Activated CD4-positive, alpha-beta memory T cell treated with anti-CD3 and anti-CD28 coated beads, Interleukin-2, amount 10 ng/mL, durations not matched to agents 7 days and 5 days (primary cell): ENCODE data around the gene SEMA3A. TPM values are rescaled to one million over a fixed set of nuclear protein-coding genes. Genes with fewer than 3 reads are reported as not detected.
"Not testable (repeated sequence)": the region's sequence is repeated elsewhere in the genome, so short reads cannot be mapped to it uniquely, and the experiment has no call there.

Experiments used
- CTCF ChIA-PET: fragments of 350-600 bp; sonication (Branson Sonifier 250); formaldehyde crosslinking; loops from one replicate; lab custom pipeline; 2021; ENCODE audit warnings: antibody characterized with exemption, inconsistent platforms; lab: Charles Lee
- POLR2A ChIA-PET: fragments of 350-600 bp; sonication (Branson Sonifier 250); formaldehyde crosslinking; loops from one replicate; lab custom pipeline; 2021; ENCODE audit warnings: antibody characterized with exemption; lab: Charles Lee
- DNase-seq: peaks from one replicate; pipeline ENCODE4 v3.0.0-alpha.2; 2020
- H3K27ac Mint-ChIP-seq: one replicate; pipeline ENCODE4 v1.8.0; 2021; ENCODE audit warnings: mild to moderate bottlenecking, mixed read lengths
- H3K27me3 Mint-ChIP-seq: one replicate; pipeline ENCODE4 v1.8.0; 2021; ENCODE audit warnings: mixed read lengths
- H3K36me3 Mint-ChIP-seq: one replicate; pipeline ENCODE4 v1.8.0; 2021; ENCODE audit warnings: low read depth, mixed read lengths
- H3K4me1 Mint-ChIP-seq: one replicate; pipeline ENCODE4 v1.8.0; 2021; ENCODE audit warnings: mixed read lengths
- H3K4me3 Mint-ChIP-seq: one replicate; pipeline ENCODE4 v1.8.0; 2021; ENCODE audit warnings: mild to moderate bottlenecking, mixed read lengths
- H3K9me3 Mint-ChIP-seq: one replicate; pipeline ENCODE4 v1.8.0; 2021; ENCODE audit warnings: mixed read lengths
- total RNA-seq, 2 experiments: library from RNA; stranded (reverse); gene quantifications; one replicate each; pipeline ENCODE4 v1.2.3, GENCODE V29; 2021

The SEMA3A gene
- total RNA-seq, 2 experiments from 2014 or later = 0.30 to 0.38 TPM

- Mint-ChIP-seq H3K36me3 (no peaks in the 10 kb centered on the region), H3K4me1 (peaks cover 3% of the 10 kb centered on the region), H3K27ac (no peak overlapping the region), H3K4me3 (no peak overlapping the region), H3K27me3 (no peaks in the 10 kb centered on the region), H3K9me3 (no peaks in the 10 kb centered on the region)
- DNase-seq = no peak
- POLR2A ChIA-PET = no interaction called here
- CTCF ChIA-PET = no interaction called here
Observed at GRCh38 chr7:84081973-84082522, 112.5 kb downstream of the SEMA3A start.

- no peaks in the 10 kb centered on the region for H3K9me3 Mint-ChIP-seq
- H3K27ac Mint-ChIP-seq = no peak overlapping the region
- DNase-seq = no peak
- no peaks in the 10 kb centered on the region for H3K36me3 Mint-ChIP-seq
- no peaks in the 10 kb centered on the region for H3K27me3 Mint-ChIP-seq
- peaks cover 3% of the 10 kb centered on the region for H3K4me1 Mint-ChIP-seq
- ChIA-PET CTCF (no interaction called here), POLR2A (no interaction called here)
- H3K4me3 Mint-ChIP-seq = no peak overlapping the region
Observed at GRCh38 chr7:84077336-84077735, 117.3 kb downstream of the SEMA3A start.

- no peaks in the 10 kb centered on the region for H3K27me3 Mint-ChIP-seq
- no peak overlapping the region for H3K27ac Mint-ChIP-seq
- H3K9me3 Mint-ChIP-seq = no peaks in the 10 kb centered on the region
- POLR2A ChIA-PET = no interaction called here
- H3K4me3 Mint-ChIP-seq = no peak overlapping the region
- no peaks in the 10 kb centered on the region for H3K36me3 Mint-ChIP-seq
- CTCF ChIA-PET = no interaction called here
- no peaks in the 10 kb centered on the region for H3K4me1 Mint-ChIP-seq
- DNase-seq = no peak
Observed at GRCh38 chr7:84076219-84076618, 118.4 kb downstream of the SEMA3A start.

GRCh38 chr7:84073186-84073875 lies 121.3 kb downstream of the SEMA3A start:
- H3K27ac Mint-ChIP-seq = no peak overlapping the region
- no peaks in the 10 kb centered on the region for H3K36me3 Mint-ChIP-seq
- H3K9me3 Mint-ChIP-seq = no peaks in the 10 kb centered on the region
- H3K4me3 Mint-ChIP-seq = no peak overlapping the region
- H3K4me1 Mint-ChIP-seq = no peaks in the 10 kb centered on the region
- H3K27me3 Mint-ChIP-seq = no peaks in the 10 kb centered on the region
- CTCF ChIA-PET = no interaction called here
- POLR2A ChIA-PET = no interaction called here
- no peak for DNase-seq

GRCh38 chr7:84070770-84071169 lies 123.8 kb downstream of the SEMA3A start:
- no peak for DNase-seq
- no peak overlapping the region for H3K27ac Mint-ChIP-seq
- no peaks in the 10 kb centered on the region for H3K36me3 Mint-ChIP-seq
- H3K9me3 Mint-ChIP-seq = no peaks in the 10 kb centered on the region
- CTCF ChIA-PET = no interaction called here
- H3K27me3 Mint-ChIP-seq = no peaks in the 10 kb centered on the region
- H3K4me3 Mint-ChIP-seq = no peak overlapping the region
- H3K4me1 Mint-ChIP-seq = no peaks in the 10 kb centered on the region
- POLR2A ChIA-PET = no interaction called here

GRCh38 chr7:84069999-84070500 lies 124.5 kb downstream of the SEMA3A start:
- H3K4me3 Mint-ChIP-seq = no peak overlapping the region
- no peaks in the 10 kb centered on the region for H3K9me3 Mint-ChIP-seq
- ChIA-PET CTCF (no interaction called here), POLR2A (no interaction called here)
- H3K4me1 Mint-ChIP-seq = no peaks in the 10 kb centered on the region
- no peak for DNase-seq
- H3K27me3 Mint-ChIP-seq = no peaks in the 10 kb centered on the region
- H3K36me3 Mint-ChIP-seq = no peaks in the 10 kb centered on the region
- H3K27ac Mint-ChIP-seq = no peak overlapping the region

- ChIA-PET POLR2A (no interaction called here), CTCF (no interaction called here)
- DNase-seq = no peak
- no peaks in the 10 kb centered on the region for H3K4me1 Mint-ChIP-seq
- no peaks in the 10 kb centered on the region for H3K9me3 Mint-ChIP-seq
- no peak overlapping the region for H3K4me3 Mint-ChIP-seq
- H3K27ac Mint-ChIP-seq = no peak overlapping the region
- no peaks in the 10 kb centered on the region for H3K27me3 Mint-ChIP-seq
- H3K36me3 Mint-ChIP-seq = no peaks in the 10 kb centered on the region
Observed at GRCh38 chr7:84069033-84069432, 125.6 kb downstream of the SEMA3A start.

- H3K36me3 Mint-ChIP-seq, POLR2A ChIA-PET, DNase-seq, H3K27me3 Mint-ChIP-seq, H3K9me3 Mint-ChIP-seq, H3K27ac Mint-ChIP-seq, H3K4me3 Mint-ChIP-seq, CTCF ChIA-PET, H3K4me1 Mint-ChIP-seq: not testable (repeated sequence)
Observed at GRCh38 chr7:84062489-84062901, 132.1 kb downstream of the SEMA3A start.

- Mint-ChIP-seq H3K36me3 (no peaks in the 10 kb centered on the region), H3K4me1 (no peaks in the 10 kb centered on the region), H3K27ac (no peak overlapping the region), H3K4me3 (no peak overlapping the region), H3K27me3 (no peaks in the 10 kb centered on the region), H3K9me3 (no peaks in the 10 kb centered on the region)
- ChIA-PET CTCF (no interaction called here), POLR2A (no interaction called here)
- no peak for DNase-seq
Observed at GRCh38 chr7:84060760-84061261, 133.8 kb downstream of the SEMA3A start.

- Mint-ChIP-seq H3K9me3 (no peaks in the 10 kb centered on the region), H3K36me3 (no peaks in the 10 kb centered on the region), H3K4me1 (no peaks in the 10 kb centered on the region), H3K4me3 (no peak overlapping the region), H3K27ac (no peak overlapping the region), H3K27me3 (no peaks in the 10 kb centered on the region)
- ChIA-PET CTCF (no interaction called here), POLR2A (no interaction called here)
- no peak for DNase-seq
Observed at GRCh38 chr7:84060000-84060399, 134.6 kb downstream of the SEMA3A start.

- Mint-ChIP-seq H3K9me3 (no peaks in the 10 kb centered on the region), H3K4me1 (no peaks in the 10 kb centered on the region), H3K4me3 (no peak overlapping the region), H3K27me3 (no peaks in the 10 kb centered on the region), H3K27ac (no peak overlapping the region), H3K36me3 (no peaks in the 10 kb centered on the region)
- ChIA-PET POLR2A (no interaction called here), CTCF (no interaction called here)
- DNase-seq = no peak
Observed at GRCh38 chr7:84058311-84059076, 136.1 kb downstream of the SEMA3A start.

- Mint-ChIP-seq H3K4me1 (no peaks in the 10 kb centered on the region), H3K27ac (no peak overlapping the region), H3K9me3 (no peaks in the 10 kb centered on the region), H3K36me3 (no peaks in the 10 kb centered on the region), H3K4me3 (no peak overlapping the region), H3K27me3 (no peaks in the 10 kb centered on the region)
- no peak for DNase-seq
- ChIA-PET POLR2A (no interaction called here), CTCF (no interaction called here)
Observed at GRCh38 chr7:84057576-84057975, 137.0 kb downstream of the SEMA3A start.

GRCh38 chr7:84055904-84056605 lies 138.5 kb downstream of the SEMA3A start:
- H3K9me3 Mint-ChIP-seq = no peaks in the 10 kb centered on the region
- H3K27ac Mint-ChIP-seq = no peak overlapping the region
- ChIA-PET CTCF (no interaction called here), POLR2A (no interaction called here)
- no peaks in the 10 kb centered on the region for H3K27me3 Mint-ChIP-seq
- H3K4me3 Mint-ChIP-seq = no peak overlapping the region
- no peaks in the 10 kb centered on the region for H3K36me3 Mint-ChIP-seq
- DNase-seq = no peak
- no peaks in the 10 kb centered on the region for H3K4me1 Mint-ChIP-seq
